SK-N-SH treated with all-trans-retinoic acid at 6 μM for 48 hours (cell line): ENCODE results near the gene UBAP2.

Experiments
- ATAC-seq: fragments of 200-7000 bp; cut with Tn5 transposase; 3 replicates; pipeline ENCODE4 v1.9.1; 2020; ENCODE audit warnings: mild to moderate bottlenecking, moderate library complexity
- ARNTL ChIP-seq: fragments of 450-650 bp; formaldehyde crosslinking; IDR thresholded peaks from 2 replicates; pipeline ENCODE4 v1.5.0; 2020; ENCODE audit warnings: low read depth, mild to moderate bottlenecking, moderate library complexity, borderline replicate concordance
- BACH2 ChIP-seq: fragments of 250-450 bp; sonication (Bioruptor Pico); IDR thresholded peaks from 2 replicates; pipeline ENCODE4 v1.9.0; 2021; ENCODE audit warnings: mild to moderate bottlenecking, borderline replicate concordance
- CSDC2 ChIP-seq: fragments of 250-450 bp; sonication (Bioruptor Pico); IDR thresholded peaks from 2 replicates; pipeline ENCODE4 v1.5.0; 2020; ENCODE audit warnings: mild to moderate bottlenecking, moderate library complexity
- CSRNP3 ChIP-seq: fragments of 250-450 bp; sonication (Bioruptor Pico); IDR thresholded peaks from 2 replicates; pipeline ENCODE4 v1.5.1; 2021; ENCODE audit warnings: mild to moderate bottlenecking, moderate library complexity
- ESRRG ChIP-seq: fragments of 250-450 bp; sonication (Bioruptor Pico); IDR thresholded peaks from 2 replicates; pipeline ENCODE4 v1.6.1; 2021; ENCODE audit warnings: mild to moderate bottlenecking
- ISL1 ChIP-seq: fragments of 250-450 bp; sonication (Bioruptor Pico); IDR thresholded peaks from 2 replicates; pipeline ENCODE4 v2.1.2; 2022; ENCODE audit warnings: mild to moderate bottlenecking, moderate library complexity
- OSR1 ChIP-seq: fragments of 250-450 bp; sonication (Bioruptor Pico); IDR thresholded peaks from 2 replicates; pipeline ENCODE4 v1.8.0; 2022; ENCODE audit warnings: moderate library complexity, mild to moderate bottlenecking, inconsistent platforms
- POU6F1 ChIP-seq: fragments of 250-450 bp; sonication (Bioruptor Pico); IDR thresholded peaks from 2 replicates; pipeline ENCODE4 v1.8.0; 2021; ENCODE audit warnings: low read depth, mild to moderate bottlenecking, moderate library complexity, borderline replicate concordance
- PPARA ChIP-seq: fragments of 250-450 bp; sonication (Bioruptor Pico); IDR thresholded peaks from 2 replicates; pipeline ENCODE4 v1.5.0; 2020; ENCODE audit warnings: mild to moderate bottlenecking, borderline replicate concordance
- RARB ChIP-seq: fragments of 250-450 bp; sonication (Bioruptor Pico); IDR thresholded peaks from 2 replicates; pipeline ENCODE4 v1.8.0; 2021; ENCODE audit warnings: mild to moderate bottlenecking, moderate library complexity
- SNAI2 ChIP-seq: fragments of 250-450 bp; sonication (Bioruptor Pico); IDR thresholded peaks from 2 replicates; pipeline ENCODE4 v1.5.0; 2020; ENCODE audit warnings: mild to moderate bottlenecking, moderate library complexity
- TCF4 ChIP-seq: fragments of 250-450 bp; sonication (Bioruptor Pico); IDR thresholded peaks from 2 replicates; pipeline ENCODE4 v1.8.0; 2021; ENCODE audit warnings: mild to moderate bottlenecking, moderate library complexity, borderline replicate concordance
- TOX ChIP-seq: fragments of 250-450 bp; sonication (Bioruptor Pico); IDR thresholded peaks from 2 replicates; pipeline ENCODE4 v1.8.0; 2021; ENCODE audit warnings: mild to moderate bottlenecking, moderate library complexity, borderline replicate concordance
- ZC3H10 ChIP-seq: fragments of 250-450 bp; sonication (Bioruptor Pico); IDR thresholded peaks from 2 replicates; pipeline ENCODE4 v1.5.1; 2021; ENCODE audit warnings: mild to moderate bottlenecking, moderate library complexity
- ZFP3 ChIP-seq: fragments of 250-450 bp; sonication (Bioruptor Pico); IDR thresholded peaks from 2 replicates; pipeline ENCODE4 v1.5.0; 2020; ENCODE audit warnings: mild to moderate bottlenecking, moderate library complexity
- ZFP30 ChIP-seq: fragments of 450-650 bp; formaldehyde crosslinking; IDR thresholded peaks from 2 replicates; pipeline ENCODE4 v1.5.0; 2022; ENCODE audit warnings: mild to moderate bottlenecking, moderate library complexity
- ZNF565 ChIP-seq: fragments of 450-650 bp; formaldehyde crosslinking; conservative IDR thresholded peaks from 2 replicates; pipeline ENCODE4 v1.5.0; 2020; ENCODE audit warnings: low read depth, mild to moderate bottlenecking, moderate library complexity
- ZNF70 ChIP-seq: fragments of 450-650 bp; formaldehyde crosslinking; IDR thresholded peaks from 2 replicates; pipeline ENCODE4 v1.5.0; 2020; ENCODE audit warnings: mild to moderate bottlenecking, moderate library complexity
- ZNF8 ChIP-seq: fragments of 450-650 bp; formaldehyde crosslinking; IDR thresholded peaks from 2 replicates; pipeline ENCODE4 v1.5.0; 2020; ENCODE audit warnings: mild to moderate bottlenecking, moderate library complexity
- TF ChIP-seq, protein P1 (sequence below): fragments of 250-450 bp; sonication (Bioruptor Pico); IDR thresholded peaks from 2 replicates; pipeline ENCODE4 v1.5.1; 2020; ENCODE audit warnings: low read depth, mild to moderate bottlenecking, moderate library complexity
- TF ChIP-seq, protein P2 (sequence below): fragments of 250-450 bp; sonication (Bioruptor Pico); IDR thresholded peaks from 2 replicates; pipeline ENCODE4 v1.5.0; 2020; ENCODE audit warnings: mild to moderate bottlenecking, moderate library complexity
- TF ChIP-seq, protein P3 (sequence below): fragments of 250-450 bp; sonication (Bioruptor Pico); IDR thresholded peaks from 2 replicates; pipeline ENCODE4 v1.8.0; 2020; ENCODE audit warnings: mild to moderate bottlenecking, moderate library complexity, borderline replicate concordance

Gene UBAP2

DNA sequence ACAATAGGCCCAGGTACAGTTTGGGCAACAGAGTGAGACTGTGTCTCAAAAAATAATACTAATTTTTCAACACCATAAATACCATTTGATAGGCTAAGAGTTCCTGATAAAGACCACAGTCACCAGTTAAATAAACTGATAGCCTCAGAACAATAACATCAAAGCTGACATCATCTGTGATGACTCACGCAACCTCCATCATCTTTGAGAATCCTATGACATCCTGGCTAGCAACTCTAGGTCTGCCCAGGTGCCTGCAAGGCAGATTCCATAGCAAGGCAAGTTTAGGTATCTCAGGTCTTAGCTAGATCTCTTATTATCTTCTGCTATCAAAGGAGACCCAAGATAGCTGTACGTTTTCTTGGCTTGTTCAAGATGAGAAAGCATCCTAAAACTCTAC, 30.5 kb upstream of the UBAP2 start:
- no peak for ATAC-seq
- no peak for TF ChIP-seq ZFP3 (CRISPR knock-in tag)
- TF ChIP-seq ZNF565 (CRISPR knock-in tag), result no peak

DNA sequence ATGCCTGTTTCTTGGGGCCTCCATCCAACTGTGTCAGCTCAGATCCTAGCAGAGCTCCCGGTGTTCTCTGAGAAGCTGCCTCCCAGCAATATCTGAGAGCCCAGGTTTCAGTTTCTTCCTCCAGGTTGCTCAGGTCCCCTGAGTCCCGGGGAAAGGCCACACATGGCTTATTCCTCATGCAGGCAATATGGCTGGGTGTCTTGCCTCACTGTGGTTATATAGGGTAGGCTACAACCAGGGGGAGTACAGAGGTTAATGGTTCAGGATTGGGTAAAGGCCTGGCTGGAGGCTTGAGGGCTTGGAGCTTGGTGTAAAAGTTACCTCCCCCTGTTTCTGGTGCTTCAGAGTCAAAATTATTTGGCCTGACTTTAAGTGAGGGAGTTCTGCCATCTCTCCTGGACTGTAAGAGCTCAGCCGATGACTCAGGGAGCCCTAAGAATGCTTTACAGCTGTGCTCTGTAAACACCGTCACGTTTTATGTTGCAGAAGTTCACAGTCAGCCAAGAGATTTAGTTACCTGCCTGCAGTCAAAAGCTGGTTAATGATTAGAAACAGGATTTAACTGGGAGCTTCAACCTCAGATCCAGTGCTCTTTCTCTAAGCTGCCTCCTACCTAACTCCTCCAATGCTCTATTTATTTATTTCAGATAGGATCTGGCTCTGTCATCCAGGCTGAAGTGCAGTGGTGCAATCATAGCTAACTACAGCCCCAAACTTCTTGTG, 24.3 kb upstream of the UBAP2 start:
- TF ChIP-seq RARB (CRISPR knock-in tag), result no peak
- no peak for TF ChIP-seq ARNTL
- TF ChIP-seq, protein P1, sequence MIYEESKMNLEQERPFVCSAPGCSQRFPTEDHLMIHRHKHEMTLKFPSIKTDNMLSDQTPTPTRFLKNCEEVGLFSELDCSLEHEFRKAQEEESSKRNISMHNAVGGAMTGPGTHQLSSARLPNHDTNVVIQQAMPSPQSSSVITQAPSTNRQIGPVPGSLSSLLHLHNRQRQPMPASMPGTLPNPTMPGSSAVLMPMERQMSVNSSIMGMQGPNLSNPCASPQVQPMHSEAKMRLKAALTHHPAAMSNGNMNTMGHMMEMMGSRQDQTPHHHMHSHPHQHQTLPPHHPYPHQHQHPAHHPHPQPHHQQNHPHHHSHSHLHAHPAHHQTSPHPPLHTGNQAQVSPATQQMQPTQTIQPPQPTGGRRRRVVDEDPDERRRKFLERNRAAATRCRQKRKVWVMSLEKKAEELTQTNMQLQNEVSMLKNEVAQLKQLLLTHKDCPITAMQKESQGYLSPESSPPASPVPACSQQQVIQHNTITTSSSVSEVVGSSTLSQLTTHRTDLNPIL, result no peak
- no peak for TF ChIP-seq POU6F1
- TF ChIP-seq ZFP3 (CRISPR knock-in tag), result no peak
- TF ChIP-seq ZNF8 (CRISPR knock-in tag), result no peak
- no peak for TF ChIP-seq ZFP30
- no peak for TF ChIP-seq ZC3H10 (CRISPR knock-in tag)
- TF ChIP-seq CSRNP3 (CRISPR knock-in tag), result no peak
- no peak for TF ChIP-seq TOX (CRISPR knock-in tag)
- TF ChIP-seq TCF4 (CRISPR knock-in tag), result no peak
- TF ChIP-seq PPARA (CRISPR knock-in tag), result no peak
- TF ChIP-seq, protein P2, sequence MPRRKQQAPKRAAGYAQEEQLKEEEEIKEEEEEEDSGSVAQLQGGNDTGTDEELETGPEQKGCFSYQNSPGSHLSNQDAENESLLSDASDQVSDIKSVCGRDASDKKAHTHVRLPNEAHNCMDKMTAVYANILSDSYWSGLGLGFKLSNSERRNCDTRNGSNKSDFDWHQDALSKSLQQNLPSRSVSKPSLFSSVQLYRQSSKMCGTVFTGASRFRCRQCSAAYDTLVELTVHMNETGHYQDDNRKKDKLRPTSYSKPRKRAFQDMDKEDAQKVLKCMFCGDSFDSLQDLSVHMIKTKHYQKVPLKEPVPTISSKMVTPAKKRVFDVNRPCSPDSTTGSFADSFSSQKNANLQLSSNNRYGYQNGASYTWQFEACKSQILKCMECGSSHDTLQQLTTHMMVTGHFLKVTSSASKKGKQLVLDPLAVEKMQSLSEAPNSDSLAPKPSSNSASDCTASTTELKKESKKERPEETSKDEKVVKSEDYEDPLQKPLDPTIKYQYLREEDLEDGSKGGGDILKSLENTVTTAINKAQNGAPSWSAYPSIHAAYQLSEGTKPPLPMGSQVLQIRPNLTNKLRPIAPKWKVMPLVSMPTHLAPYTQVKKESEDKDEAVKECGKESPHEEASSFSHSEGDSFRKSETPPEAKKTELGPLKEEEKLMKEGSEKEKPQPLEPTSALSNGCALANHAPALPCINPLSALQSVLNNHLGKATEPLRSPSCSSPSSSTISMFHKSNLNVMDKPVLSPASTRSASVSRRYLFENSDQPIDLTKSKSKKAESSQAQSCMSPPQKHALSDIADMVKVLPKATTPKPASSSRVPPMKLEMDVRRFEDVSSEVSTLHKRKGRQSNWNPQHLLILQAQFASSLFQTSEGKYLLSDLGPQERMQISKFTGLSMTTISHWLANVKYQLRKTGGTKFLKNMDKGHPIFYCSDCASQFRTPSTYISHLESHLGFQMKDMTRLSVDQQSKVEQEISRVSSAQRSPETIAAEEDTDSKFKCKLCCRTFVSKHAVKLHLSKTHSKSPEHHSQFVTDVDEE (CRISPR knock-in tag), result no peak
- TF ChIP-seq, protein P3, sequence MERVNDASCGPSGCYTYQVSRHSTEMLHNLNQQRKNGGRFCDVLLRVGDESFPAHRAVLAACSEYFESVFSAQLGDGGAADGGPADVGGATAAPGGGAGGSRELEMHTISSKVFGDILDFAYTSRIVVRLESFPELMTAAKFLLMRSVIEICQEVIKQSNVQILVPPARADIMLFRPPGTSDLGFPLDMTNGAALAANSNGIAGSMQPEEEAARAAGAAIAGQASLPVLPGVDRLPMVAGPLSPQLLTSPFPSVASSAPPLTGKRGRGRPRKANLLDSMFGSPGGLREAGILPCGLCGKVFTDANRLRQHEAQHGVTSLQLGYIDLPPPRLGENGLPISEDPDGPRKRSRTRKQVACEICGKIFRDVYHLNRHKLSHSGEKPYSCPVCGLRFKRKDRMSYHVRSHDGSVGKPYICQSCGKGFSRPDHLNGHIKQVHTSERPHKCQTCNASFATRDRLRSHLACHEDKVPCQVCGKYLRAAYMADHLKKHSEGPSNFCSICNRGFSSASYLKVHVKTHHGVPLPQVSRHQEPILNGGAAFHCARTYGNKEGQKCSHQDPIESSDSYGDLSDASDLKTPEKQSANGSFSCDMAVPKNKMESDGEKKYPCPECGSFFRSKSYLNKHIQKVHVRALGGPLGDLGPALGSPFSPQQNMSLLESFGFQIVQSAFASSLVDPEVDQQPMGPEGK (CRISPR knock-in tag), result no peak
- no peak for TF ChIP-seq BACH2
- ATAC-seq, result peak; percentile 84

- ATAC-seq, result no peak
Observed at GRCh38 chr9:34072410-34072809, 23.7 kb upstream of the UBAP2 start.

More at GRCh38 chr9:34072410-34072809, 23.7 kb upstream of the UBAP2 start:
- TF ChIP-seq SNAI2 (CRISPR knock-in tag) (no peak), CSDC2 (CRISPR knock-in tag) (no peak), RARB (CRISPR knock-in tag) (no peak), TCF4 (CRISPR knock-in tag) (no peak), ZFP3 (CRISPR knock-in tag) (no peak), TOX (CRISPR knock-in tag) (no peak), ISL1 (CRISPR knock-in tag) (no peak), BACH2 (no peak), ARNTL (no peak), OSR1 (CRISPR knock-in tag) (no peak), ZNF70 (CRISPR knock-in tag) (no peak), POU6F1 (no peak), PPARA (CRISPR knock-in tag) (no peak), ZNF565 (CRISPR knock-in tag) (no peak), ESRRG (CRISPR knock-in tag) (no peak)
- TF ChIP-seq, all 23 proteins: peak for 0
